Ishikawa (cell line): ENCODE results near the gene PFDN5.

Experiments used
- CEBPB ChIP-seq: IDR thresholded peaks from 2 replicates; pipeline ENCODE4 v1.6.1; 2012
- CREB1 ChIP-seq: IDR thresholded peaks from 2 replicates; pipeline ENCODE4 v1.6.1; 2012; ENCODE audit warnings: low read depth
- EGR1 ChIP-seq: IDR thresholded peaks from 2 replicates; pipeline ENCODE4 v1.6.1; 2012
- REST ChIP-seq: IDR thresholded peaks from 2 replicates; pipeline ENCODE4 v1.6.1; 2012; ENCODE audit warnings: low read depth, mild to moderate bottlenecking
- YY1 ChIP-seq: IDR thresholded peaks from 2 replicates; pipeline ENCODE4 v1.6.1; 2012; ENCODE audit warnings: low read depth

GRCh38 chr12:53267306-53267998 is 27.9 kb upstream of the PFDN5 start:
- TF ChIP-seq REST (no peak), YY1 (no peak), CEBPB (no peak), CREB1 (no peak), EGR1 (no peak)
